Left colon (tissue), 2 donors: ENCODE results near the gene MTPN. TPM values are rescaled to one million over a fixed set of nuclear protein-coding genes. Genes with fewer than 3 reads are reported as not detected.

Source experiments
- ATAC-seq: fragments of 200-7000 bp; cut with Tn5 transposase; one replicate; pipeline ENCODE4 v1.9.1; 2020; ENCODE audit warnings: mild to moderate bottlenecking, moderate library complexity
- DNase-seq, 2 donors: peaks; one replicate each; pipeline ENCODE4 v3.0.0-alpha.2; 2020
- intact Hi-C, 2 donors: fragments of 100-400 bp; cut with DNase I in 1 of 2; cut with micrococcal nuclease in 1 of 2; formaldehyde crosslinking; loops; one replicate each; pipeline versions ENCODE4 v1.11.2 to v1.14.0; 2022; cut with DNase I, micrococcal nuclease
- total RNA-seq, 2 donors: library from RNA; stranded (reverse); fragmentation: NEBNext Ultra II Directional; extraction: Animal tissue kit (Norgen Biotek cat#: 25700); gene quantifications; one replicate each; pipeline ENCODE4 v1.2.1, GENCODE V29; 2021
- donor health status: DM: no; HTN: no; CAD: no.
- donor health status: DM: yes; HTN: yes; CAD: no.

Gene MTPN
- total RNA-seq, 2 donors from 2014 or later = 96.5 to 97.6 TPM

- intact Hi-C loops = no loop called here
- DNase-seq (no peak), ATAC-seq (no peak)
Observed at GRCh38 chr7:135962802-135963201, 14.4 kb downstream of the MTPN start.

- intact Hi-C loops = no loop called here
- ATAC-seq (no peak), DNase-seq (no peak)
Observed at GRCh38 chr7:135960709-135961451, 16.3 kb downstream of the MTPN start.

GRCh38 chr7:135959646-135960363 lies 17.4 kb downstream of the MTPN start:
- no peak for ATAC-seq
- DNase-seq = no peak
- intact Hi-C loops = no loop called here

- intact Hi-C loops = no loop called here
- ATAC-seq = no peak
- no peak for DNase-seq
Observed at GRCh38 chr7:135958173-135958572, 19.0 kb downstream of the MTPN start.

GRCh38 chr7:135957627-135958026 lies 19.5 kb downstream of the MTPN start:
- intact Hi-C loops = no loop called here
- ATAC-seq (no peak), DNase-seq (no peak)

GRCh38 chr7:135956393-135956792 lies 20.8 kb downstream of the MTPN start:
- no peak for DNase-seq
- intact Hi-C loops = no loop called here
- ATAC-seq = no peak

GRCh38 chr7:135950972-135951371 lies 26.2 kb downstream of the MTPN start:
- intact Hi-C loops = no loop called here
- ATAC-seq (no peak), DNase-seq (no peak)

GRCh38 chr7:135950429-135950828 lies 26.7 kb downstream of the MTPN start:
- DNase-seq = no peak
- ATAC-seq = no peak

GRCh38 chr7:135946289-135947055 lies 30.7 kb downstream of the MTPN start:
- DNase-seq (no peak), ATAC-seq (no peak)
- intact Hi-C loops = no loop called here

More at GRCh38 chr7:135950429-135950828, 26.7 kb downstream of the MTPN start:
- intact Hi-C loops = no loop called here

GRCh38 chr7:135944753-135945152 lies 32.4 kb downstream of the MTPN start:
- ATAC-seq (no peak), DNase-seq (no peak)
- intact Hi-C loops = no loop called here

- intact Hi-C loops = no loop called here
- DNase-seq = no peak
- no peak for ATAC-seq
Observed at GRCh38 chr7:135943134-135943879, 33.9 kb downstream of the MTPN start.

GRCh38 chr7:135942614-135943013 lies 34.5 kb downstream of the MTPN start:
- intact Hi-C loops = no loop called here
- DNase-seq (no peak), ATAC-seq (no peak)

- DNase-seq = no peak
- no peak for ATAC-seq
- intact Hi-C loops = no loop called here
Observed at GRCh38 chr7:135940077-135941075, 36.8 kb downstream of the MTPN start.

- no peak for DNase-seq
- intact Hi-C loops = no loop called here
- no peak for ATAC-seq
Observed at GRCh38 chr7:135939261-135939812, 37.8 kb downstream of the MTPN start.

GRCh38 chr7:135938563-135938962 lies 38.6 kb downstream of the MTPN start:
- DNase-seq (no peak), ATAC-seq (no peak)
- intact Hi-C loops = no loop called here

GRCh38 chr7:135938086-135938485 lies 39.1 kb downstream of the MTPN start:
- intact Hi-C loops = no loop called here
- no peak for DNase-seq
- no peak for ATAC-seq

- DNase-seq (no peak), ATAC-seq (no peak)
- intact Hi-C loops = no loop called here
Observed at GRCh38 chr7:135936497-135937217, 40.5 kb downstream of the MTPN start.
